Adipose tissue (tissue), 3 donors: ENCODE measurements around the gene PCSK6. TPM values are rescaled to one million over a fixed set of nuclear protein-coding genes. Genes with fewer than 3 reads are reported as not detected.

Source experiments
- H3K27ac ChIP-seq: one replicate; pipeline ENCODE4 v1.5.1; 2013; ENCODE audit warnings: low read depth, low read length
- whole genome bisulfite sequencing, 3 donors: extraction: QIAGEN DNeasy Blood & Tissue Kit; methylation state at CpG; one replicate each; pipeline ENCODE4 v1.1.7; 2013; 5-methylcytosine and 5-hydroxymethylcytosine counted together
- polyA plus RNA-seq, 3 donors: library from polyadenylated mRNA; stranded (reverse); fragments of 200-250 nt; gene quantifications; one replicate each; pipeline ENCODE4 v1.2.3, GENCODE V29; 2013
- donor health status: healthy with polysubstance abuse.
- donor health status: Bipolar disorder and iron deficiency.
- donor health status: healthy.

The PCSK6 gene
- polyA plus RNA-seq, 3 donors: 1.5 to 13.2 (median 3.4) TPM

DNA sequence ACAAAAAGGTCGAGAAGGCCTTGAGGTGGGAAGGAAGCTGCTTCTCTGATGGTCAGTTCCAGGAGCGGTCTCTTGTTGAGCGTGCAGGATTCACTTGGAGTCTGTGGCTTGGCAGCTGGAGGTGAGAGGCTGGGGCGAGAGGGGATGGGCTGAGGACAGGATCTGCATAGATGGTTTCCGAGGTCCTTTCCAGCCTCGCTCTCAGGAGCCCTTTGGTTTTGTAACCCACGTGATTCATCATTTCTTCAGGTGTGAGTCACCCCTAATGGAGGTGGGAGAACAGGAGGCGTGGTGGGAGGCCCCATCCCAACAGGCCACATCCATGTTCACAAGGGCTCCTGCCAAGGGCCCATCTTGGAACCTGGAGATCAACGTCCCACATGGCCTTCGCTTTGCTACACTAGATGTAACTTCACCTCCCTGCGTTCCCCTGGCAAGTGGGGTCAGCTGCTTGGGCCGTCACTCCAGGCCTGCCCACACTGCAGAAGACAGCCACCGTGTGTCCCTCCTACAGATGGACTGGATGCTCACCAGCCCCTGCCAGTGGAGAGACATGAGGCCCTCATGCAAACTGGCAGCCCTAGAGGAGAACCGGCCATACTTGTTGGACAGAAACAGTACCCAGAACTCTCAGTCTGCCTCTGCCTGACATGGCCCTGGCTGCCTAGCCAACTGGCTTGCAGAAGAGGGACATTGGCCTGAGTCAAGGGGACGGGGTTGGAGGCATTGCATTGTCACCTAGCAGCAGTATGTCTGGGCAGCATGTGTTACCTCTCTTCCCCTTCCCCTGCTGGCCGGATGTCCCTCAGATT, 1.6 kb upstream of the PCSK6 start:
- no peak overlapping the region for H3K27ac ChIP-seq
- 90 to 92% (median 91%) methylated on average over 16 of the region's 16 CpGs for WGBS, 3 donors

DNA sequence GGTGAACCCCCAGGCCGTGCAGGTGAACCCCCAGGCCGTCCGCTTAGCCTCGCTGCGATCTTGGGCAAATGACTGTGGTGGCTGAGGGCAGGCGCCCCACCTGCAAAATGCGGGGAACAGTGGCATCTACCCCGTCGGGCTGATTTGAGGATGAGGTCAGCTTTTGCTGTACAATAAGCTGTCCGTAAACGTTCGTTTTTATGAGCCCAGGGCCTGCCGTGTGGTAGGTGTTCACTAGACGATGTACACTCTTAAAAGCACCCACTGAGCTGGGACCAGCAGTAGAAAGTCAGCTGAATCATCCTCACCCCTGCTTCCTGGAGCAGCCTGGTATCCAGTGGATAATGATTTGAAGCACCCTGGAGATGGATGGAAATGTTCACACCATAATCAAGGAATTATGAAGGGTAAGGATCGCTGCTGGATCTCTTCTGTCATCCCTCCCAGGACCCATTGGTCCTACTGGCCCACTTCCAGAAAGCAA, 943 bp upstream of the PCSK6 start:
- 88 to 91% (median 90%) methylated on average over 15 of the region's 15 CpGs for WGBS, 3 donors
- no peak overlapping the region for H3K27ac ChIP-seq

DNA sequence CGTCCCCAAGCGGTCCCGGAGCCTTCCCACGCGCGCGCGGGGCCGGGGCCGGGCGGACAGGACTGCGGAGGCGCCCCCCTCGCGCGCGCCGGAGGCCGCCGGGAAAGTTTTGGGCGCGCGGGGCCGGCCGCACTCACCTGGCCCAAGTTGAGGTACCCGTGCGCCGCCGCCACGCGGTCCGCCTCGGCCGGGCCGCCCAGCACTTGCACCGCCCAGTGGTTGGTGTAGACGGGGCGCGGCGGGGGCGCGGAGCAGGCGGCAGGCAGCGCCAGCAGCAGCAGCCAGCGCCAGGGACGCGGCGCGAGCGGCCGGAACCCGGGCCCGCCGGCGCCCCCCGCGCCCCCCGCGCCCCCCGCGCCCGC, 289 bp downstream of the PCSK6 start:
- 1 to 2% (median 1%) methylated on average over 23 to 62 of the region's 62 CpGs for WGBS, 3 donors
- H3K27ac ChIP-seq: no peak overlapping the region

DNA sequence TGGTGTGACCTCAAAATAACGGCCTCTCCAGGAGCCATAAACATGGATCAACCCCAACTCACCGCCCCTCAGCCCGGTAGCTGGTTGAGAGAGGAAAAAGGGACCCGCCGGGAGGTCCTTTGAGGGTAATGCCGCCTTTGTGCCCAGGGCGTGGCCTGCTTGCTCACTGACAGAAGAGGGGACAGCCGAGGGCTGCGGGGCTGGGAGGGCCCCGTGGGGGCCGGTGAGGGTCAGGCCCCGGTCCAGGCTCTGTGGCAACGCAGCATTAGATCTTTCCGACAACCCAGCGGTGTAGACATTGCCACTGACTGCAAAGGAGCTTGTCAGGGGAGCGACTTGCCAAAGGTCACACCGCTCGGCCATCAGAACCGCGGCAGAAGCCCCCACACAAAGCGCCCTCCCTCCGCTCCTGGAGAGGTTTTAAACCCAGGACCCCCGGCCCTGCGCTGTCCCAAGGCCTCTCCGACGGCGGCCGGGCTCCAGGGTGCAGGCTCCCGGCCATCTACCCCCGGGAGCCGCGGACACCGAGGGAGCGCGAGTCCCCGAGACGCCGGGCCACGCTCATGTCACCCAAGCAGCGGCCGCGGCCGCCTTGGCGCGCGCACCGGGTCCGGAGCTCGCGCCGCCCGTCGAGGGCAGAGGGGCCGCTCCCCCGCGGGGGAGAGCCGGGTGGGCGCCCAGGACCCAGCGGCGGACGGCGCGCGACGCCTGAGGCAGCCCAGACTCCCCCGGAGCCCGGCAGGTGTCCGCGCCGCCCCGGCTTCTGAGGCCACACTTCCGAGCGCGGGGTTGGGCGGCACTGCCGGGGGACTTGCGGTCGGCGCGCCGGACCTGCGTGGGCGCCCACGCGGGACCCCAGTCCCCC, 975 bp downstream of the PCSK6 start:
- H3K27ac ChIP-seq: no peak overlapping the region
- 7 to 12% (median 8%) methylated on average over 66 to 85 of the region's 85 CpGs for WGBS, 3 donors

DNA sequence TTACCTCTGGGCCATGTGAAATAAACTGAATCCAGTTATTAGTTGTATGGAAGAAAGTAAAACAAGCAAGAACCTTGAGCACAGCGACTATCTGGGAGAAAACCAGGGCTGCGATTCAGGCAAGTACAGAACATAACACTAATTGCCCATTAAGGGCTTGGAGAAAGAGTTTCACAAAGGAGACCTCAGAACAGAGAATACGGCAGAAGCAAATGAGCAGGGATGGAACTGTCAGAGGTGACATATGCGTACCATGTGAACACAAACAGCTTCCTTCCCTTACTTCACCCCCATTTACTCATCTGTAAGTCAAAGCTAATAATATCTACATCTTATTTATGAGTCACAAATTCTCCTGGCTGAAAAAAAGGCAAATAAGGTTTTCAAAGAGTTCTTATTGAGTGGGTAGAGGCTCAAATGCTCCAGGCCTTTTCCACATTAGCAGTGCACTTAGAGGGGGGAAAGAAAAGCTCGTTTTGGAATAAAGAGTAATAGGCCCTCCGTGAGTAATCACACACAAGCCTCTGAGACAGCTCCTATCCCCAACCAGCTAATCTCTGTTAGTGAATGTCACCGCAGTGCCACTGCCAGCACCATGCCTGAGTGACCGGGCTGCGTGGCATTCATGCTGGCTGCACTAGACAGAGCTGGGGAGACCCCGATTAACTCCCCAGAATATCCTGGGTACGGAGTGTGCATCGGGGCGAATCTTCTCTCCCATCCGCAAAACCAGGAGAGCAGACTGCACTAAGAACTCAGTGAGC, 2.6 kb downstream of the PCSK6 start:
- no peak overlapping the region for H3K27ac ChIP-seq
- 92 to 93% (median 93%) methylated on average over 14 of the region's 14 CpGs for WGBS, 3 donors

DNA sequence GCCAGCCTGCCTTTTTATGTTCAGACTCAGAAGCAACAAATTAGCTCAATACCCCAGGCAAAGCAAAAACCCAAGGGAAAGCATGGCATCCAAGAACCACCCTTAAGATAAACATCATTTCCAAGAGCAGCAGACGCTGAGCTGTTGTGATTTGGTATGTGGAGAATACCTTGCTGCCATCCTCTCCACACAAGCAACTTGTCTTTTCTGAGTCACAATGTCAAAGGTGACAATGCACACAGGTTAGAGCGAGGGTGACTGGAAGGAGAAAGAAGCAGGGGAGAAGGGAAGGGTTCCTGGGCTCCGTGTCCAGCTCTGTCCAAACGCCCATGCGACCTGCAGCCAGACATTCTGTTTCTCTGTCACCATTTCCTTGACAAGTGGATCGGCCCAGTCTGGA, 6.0 kb downstream of the PCSK6 start:
- H3K27ac ChIP-seq: no peak overlapping the region
- WGBS, 3 donors: 84 to 87% (median 85%) methylated on average over 6 of the region's 6 CpGs

DNA sequence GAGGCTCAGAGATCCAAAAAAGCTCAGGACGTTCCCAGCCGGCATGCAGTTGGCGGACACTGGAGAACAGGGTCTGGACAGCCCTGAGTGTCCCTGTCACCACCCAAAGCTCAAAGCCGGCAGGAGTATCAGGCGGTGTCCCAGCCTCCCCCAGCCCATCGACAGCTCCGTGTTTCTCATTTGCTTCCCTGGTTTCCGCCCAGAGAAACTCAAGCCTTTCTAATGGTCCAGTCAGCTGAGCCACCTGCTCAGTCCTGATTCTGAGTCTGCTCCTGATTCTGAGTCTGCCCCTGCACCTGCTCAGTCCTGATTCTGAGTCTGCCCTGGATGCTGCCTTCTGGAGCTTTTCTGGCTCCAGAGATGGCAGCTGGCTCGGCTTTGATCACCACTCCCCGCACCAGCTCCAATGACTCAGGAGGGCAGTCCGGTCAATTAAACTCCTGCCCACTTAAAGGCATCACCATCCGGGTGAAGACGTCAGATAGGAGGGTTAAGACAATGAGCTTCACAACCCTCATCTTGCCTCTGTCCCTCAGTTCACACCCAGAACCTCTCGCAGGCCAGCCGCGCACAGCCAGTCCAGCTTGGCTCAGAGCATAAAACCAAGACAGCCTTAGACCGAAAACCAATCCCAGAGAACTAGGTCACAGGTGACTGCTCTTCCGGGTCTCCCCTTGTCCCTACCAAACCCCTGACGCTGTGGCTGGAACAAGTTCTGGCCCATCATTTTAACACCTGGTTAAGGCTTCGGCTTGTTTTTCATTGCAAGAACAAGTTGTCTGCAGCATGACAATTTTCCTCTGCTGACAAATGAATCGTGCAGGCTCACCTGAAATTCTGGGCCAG, 6.8 kb downstream of the PCSK6 start:
- no peak overlapping the region for H3K27ac ChIP-seq
- WGBS, 3 donors: 84 to 88% (median 86%) methylated on average over 21 of the region's 21 CpGs

DNA sequence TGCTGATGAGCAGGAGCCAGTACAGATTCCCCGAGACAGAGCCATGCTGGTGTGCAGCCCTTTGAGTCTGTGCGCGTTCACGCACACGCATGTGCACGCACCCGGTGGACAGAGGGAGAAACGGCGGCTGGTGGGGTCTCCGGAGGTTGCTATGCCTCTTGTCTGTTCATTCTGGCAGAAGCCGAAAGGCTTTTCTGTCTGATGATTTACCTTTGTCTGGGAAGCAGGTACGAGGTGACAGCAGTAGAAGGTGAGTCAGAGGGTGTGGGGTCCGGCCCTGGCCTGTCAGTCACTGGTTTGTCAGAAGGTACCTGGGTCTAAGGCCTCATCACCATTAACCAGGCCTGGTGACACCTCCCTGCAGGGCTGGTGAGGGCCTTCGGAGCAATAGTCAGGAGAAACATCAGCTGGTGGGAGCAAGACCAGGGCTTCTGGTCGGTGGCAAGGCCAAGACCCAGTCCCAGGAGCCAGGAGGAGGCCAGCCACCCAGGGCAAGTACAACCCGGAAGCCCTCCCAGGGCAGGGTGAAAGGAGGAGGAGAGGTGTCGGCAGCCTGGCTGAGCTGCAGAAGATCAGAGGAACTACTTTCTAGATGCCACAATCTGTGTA, 7.5 kb downstream of the PCSK6 start:
- H3K27ac ChIP-seq: no peak overlapping the region
- 89 to 91% (median 90%) methylated on average over 17 of the region's 17 CpGs for WGBS, 3 donors

DNA sequence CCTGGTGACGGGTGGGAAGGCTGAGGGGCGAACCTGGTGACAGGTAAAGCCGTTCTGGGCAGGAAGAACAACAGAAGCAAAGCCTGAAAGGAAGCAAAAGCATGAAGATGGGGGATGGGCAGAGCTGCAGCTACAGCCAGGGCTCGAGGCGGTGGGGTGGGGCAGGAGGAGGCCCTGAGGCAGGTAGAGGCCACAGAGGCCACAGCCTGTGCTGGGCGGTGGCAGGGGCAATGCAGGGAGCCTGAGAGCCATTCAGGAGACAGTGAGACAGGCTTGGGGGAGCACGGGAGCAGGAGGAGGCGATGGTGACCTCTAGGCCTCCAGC, 8.2 kb downstream of the PCSK6 start:
- H3K27ac ChIP-seq: no peak overlapping the region
- WGBS, 3 donors: 80 to 91% (median 89%) methylated on average over 8 of the region's 8 CpGs

DNA sequence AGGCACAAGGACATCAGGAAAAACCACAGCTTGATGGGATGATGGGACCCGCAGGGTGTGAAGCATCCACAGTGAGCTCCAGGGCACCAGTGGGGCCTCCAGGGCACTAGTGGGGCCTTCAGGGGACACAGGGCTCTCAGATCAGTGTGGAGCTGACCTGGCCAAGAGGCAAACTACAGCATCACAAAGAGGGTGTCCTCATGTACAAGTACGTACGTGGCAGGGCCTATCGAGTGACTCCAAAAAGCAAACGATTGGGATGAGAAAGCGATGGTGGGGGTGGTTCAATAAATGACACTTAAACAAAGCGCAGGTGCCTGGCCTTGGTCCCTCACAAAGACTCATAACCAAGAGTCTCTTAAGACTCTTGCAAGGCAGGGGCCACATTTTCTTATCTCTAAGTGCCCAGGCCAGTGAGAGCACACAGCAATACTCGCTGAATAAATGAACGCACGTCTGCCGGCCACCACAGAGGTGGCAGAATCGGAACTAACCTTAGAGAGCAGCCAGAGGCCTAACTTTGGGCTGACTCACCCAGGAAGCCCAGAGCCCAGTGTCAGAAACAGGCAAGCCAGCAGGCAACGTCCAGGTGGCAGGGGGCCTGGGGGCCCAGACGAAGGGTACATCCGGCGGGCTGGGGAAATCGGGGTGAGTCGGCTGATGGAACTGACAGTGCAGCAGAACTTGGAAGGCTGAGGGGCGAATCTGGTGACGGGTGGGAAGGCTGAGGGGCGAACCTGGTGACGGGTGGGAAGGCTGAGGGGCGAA, 8.7 kb downstream of the PCSK6 start:
- 80 to 90% (median 87%) methylated on average over 23 of the region's 23 CpGs for WGBS, 3 donors
- H3K27ac ChIP-seq: no peak overlapping the region

DNA sequence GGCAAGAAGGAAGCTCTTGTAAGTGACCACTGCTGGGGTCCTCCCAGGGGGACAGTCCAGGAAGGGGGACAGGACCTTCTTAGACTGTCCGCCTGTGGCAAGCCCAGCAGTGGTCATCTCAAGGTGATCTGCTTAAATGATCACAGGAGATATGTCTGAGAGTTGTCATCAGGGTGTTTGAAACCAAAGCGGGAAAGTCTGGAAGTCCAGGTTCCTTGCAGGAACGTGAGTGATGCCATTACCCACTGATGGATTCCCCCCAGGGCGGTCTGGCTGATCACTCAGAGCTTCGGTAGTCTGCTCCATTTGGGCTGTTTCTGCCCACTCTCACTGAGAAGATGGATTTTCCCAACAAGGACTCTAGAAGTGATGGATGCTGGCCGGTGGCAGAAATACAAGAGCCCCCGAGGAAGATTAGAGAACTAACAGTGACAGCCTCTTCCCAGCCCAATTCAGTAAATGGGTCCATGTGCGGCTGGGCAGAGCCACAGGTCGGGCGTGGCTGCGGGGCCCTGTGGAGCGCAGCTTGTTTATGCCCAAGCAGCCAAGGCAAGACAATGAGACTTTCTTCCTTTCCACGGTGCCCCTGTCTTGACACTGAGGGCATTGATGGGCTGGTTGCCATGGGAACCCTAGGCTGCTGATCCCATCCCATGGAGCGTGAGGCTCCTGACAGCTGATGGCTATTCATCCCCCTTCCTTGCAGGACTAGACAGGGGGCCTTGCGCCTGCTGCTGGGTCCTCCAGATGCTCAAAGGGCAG, 9.5 kb downstream of the PCSK6 start:
- 93 to 97% (median 95%) methylated on average over 15 of the region's 15 CpGs for WGBS, 3 donors
- no peak overlapping the region for H3K27ac ChIP-seq

DNA sequence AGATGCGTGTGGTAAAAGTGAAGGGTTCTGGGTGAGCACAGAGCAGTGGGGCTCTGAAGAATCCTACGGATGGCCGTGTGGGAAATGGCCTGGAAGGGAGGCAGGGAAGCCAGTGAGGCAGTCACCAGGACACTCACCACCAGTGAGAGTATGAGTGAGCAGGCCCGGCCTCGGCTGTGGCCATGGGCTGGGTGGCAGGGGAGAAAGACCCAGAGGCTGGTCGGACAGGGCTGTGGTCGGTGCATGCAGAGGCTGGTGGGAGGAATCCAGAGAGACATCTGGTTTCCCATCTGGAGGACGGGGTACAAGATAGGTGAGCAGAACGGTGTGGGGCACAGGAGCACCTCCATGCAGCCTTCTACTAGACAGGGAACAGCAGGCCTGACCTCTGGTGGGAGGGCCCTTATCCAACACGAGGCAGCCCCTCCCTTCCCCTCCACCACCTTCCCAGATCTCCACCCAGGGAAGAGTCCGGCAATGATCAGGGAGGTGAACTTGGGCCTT, 10.1 kb downstream of the PCSK6 start:
- 80 to 92% (median 92%) methylated on average over 10 to 11 of the region's 11 CpGs for WGBS, 3 donors
- no peak overlapping the region for H3K27ac ChIP-seq

DNA sequence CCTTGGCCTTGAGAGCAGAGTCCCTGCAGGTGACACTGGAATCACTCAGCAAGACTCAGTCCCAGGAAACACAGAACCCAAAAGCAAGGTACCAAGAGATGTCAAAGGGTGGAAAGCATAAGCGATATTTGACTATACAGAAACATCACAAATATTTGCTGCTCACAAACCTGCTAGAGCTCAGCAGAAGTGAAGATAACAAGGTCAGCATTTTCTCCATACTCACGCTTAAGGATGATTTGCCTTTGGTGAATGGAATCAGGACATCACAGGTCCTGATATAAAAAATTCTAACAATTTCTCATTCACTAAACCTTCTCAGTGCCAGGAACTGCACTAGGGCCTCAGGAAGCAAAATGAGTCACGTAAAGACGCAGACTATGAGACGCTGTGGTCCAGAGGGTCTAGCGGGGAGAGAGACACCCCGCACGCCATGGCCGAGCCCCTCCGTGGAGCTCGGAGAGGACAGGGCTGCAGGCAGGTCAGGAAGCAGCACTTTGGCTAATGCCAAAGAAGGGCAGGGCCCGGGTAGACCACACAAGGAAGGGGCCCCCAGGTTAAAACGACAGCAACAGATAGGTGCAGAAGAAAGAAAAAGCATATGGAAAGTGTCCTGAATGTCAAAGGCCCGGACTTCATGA, 10.7 kb downstream of the PCSK6 start:
- no peak overlapping the region for H3K27ac ChIP-seq
- 85 to 90% (median 89%) methylated on average over 14 of the region's 14 CpGs for WGBS, 3 donors

DNA sequence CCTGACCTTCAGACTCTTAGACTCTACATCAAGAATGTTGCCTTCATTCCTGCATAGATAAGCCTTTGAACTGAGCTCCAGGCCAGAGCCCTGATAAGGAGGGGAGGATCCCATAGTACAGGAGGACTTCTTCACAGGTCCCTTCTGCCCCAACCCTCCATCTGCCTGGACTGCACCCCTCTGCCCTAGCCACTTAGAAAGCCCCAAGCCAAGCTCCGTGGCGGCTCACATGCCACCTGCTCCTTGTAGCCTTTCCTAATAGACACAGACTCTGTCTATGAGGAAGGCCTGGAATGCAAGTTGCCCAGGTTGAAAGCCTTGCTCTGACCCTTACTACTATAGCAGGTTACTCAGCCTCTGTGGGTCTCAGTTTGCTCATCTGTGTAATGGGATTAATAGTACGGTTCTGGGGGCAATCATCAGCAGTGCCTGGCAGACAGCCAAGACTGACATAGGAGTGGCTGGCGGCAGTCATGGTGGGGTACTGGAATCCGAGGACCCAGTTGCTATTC, 11.6 kb downstream of the PCSK6 start:
- H3K27ac ChIP-seq: no peak overlapping the region
- WGBS, 3 donors: 81 to 86% (median 85%) methylated on average over 5 of the region's 5 CpGs

DNA sequence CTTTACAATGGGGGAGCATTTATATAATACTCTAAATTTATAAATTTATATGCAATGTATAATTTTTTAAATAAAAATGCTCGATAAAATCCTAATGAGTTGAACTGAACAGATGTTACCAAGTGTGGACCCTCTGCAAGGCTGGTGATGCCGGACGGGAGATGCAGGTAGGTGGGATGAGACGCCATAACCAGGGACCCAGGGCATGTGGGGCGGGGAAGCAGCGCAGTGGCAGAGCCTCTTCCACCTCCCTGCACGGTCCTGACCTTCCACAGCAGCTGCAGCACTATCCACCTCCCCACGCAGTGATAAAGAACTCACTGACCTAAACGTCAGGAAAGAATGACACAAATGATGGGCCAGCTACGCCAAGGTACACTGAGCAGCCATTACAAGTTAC, 12.8 kb downstream of the PCSK6 start:
- H3K27ac ChIP-seq: no peak overlapping the region
- WGBS, 3 donors: 84 to 89% (median 88%) methylated on average over 10 of the region's 10 CpGs

DNA sequence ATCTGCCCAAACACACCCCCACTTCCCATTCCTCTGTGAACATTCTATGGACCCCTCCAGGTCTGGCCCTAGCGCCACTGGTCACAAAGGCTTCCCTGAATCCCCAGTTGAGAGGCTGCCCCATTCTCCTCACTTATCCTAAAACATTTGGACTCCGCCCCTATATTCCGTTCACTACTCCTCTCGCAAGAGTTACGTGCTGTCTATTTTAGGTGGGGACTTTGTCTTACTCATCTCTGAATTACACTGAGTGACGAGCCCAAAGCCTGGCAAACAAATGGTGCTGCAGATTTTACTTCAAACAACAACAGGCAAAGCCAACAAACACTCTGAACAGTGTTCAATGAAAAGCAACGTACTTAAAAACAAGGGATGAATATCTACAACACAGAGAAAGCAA, 14.5 kb downstream of the PCSK6 start:
- WGBS, 3 donors: 87 to 92% (median 89%) methylated on average over 7 of the region's 7 CpGs
- no peak overlapping the region for H3K27ac ChIP-seq
